H1 (cell line): ENCODE results near the gene UBALD1. TPM values are rescaled to one million over a fixed set of nuclear protein-coding genes. Genes with fewer than 3 reads are reported as not detected.

Source experiments
- CTCF ChIA-PET: fragments of 300-600 bp; sonication (Branson Sonifier 250); formaldehyde crosslinking; loops from one replicate; lab custom pipeline; 2021; ENCODE audit not compliant: partially characterized antibody; lab: Charles Lee
- POLR2A ChIA-PET: fragments of 300-600 bp; sonication (Branson Sonifier 250); formaldehyde crosslinking; loops from one replicate; lab custom pipeline; 2021; ENCODE audit warnings: inconsistent platforms; ENCODE audit not compliant: partially characterized antibody; lab: Charles Lee
- DNase-seq, 2 experiments: peaks; one replicate each; pipeline versions ENCODE4 v3.0.0 to v3.0.0-alpha.2; 2010 to 2022; ENCODE audit warnings: low spot score in 2 of 2, low read depth in 1 of 2, mixed read lengths in 1 of 2
- FAIRE-seq: peaks from 2 replicates; lab custom pipeline; 2011; peaks lifted over from hg19 to GRCh38; lab: Jason Lieb, UNC
- H2AFZ ChIP-seq: 2 replicates; pipeline ENCODE4 v1.8.1; 2012; ENCODE audit warnings: low read length, inconsistent platforms
- H2AK5ac ChIP-seq: 2 replicates; pipeline ENCODE4 v1.6.1; 2013; ENCODE audit warnings: low read depth, low read length
- H2BK120ac ChIP-seq: replicated peaks from 2 replicates; pipeline ENCODE3; 2013; ENCODE audit warnings: low read depth, low read length, inconsistent platforms
- H2BK12ac ChIP-seq: 2 replicates; pipeline ENCODE4 v1.6.1; 2013; ENCODE audit warnings: low read depth, low read length
- H2BK15ac ChIP-seq: 2 replicates; pipeline ENCODE4 v1.6.1; 2013; ENCODE audit warnings: low read length
- H2BK20ac ChIP-seq: 2 replicates; pipeline ENCODE4 v1.6.1; 2013; ENCODE audit warnings: low read length
- H2BK5ac ChIP-seq: 2 replicates; pipeline ENCODE4 v1.6.1; 2013; ENCODE audit warnings: low read depth, low read length
- H3K14ac ChIP-seq: 2 replicates; pipeline ENCODE4 v1.6.1; 2013; ENCODE audit warnings: inconsistent platforms; ENCODE audit not compliant: insufficient read length
- H3K18ac ChIP-seq: 2 replicates; pipeline ENCODE4 v1.6.1; 2013; ENCODE audit warnings: low read length; ENCODE audit errors: extremely low read depth
- H3K23ac ChIP-seq: 2 replicates; pipeline ENCODE4 v1.6.1; 2013; ENCODE audit warnings: inconsistent platforms; ENCODE audit not compliant: insufficient read length
- H3K23me2 ChIP-seq: 2 replicates; pipeline ENCODE4 v1.6.1; 2013; ENCODE audit warnings: low read depth, low read length
- H3K27ac ChIP-seq: 2 replicates; pipeline ENCODE4 v1.6.1; 2011; ENCODE audit warnings: low read depth, low read length, inconsistent platforms
- H3K27me3 ChIP-seq, 4 experiments: replicated peaks in 1 of 4; 1 replicate in 1 of 4; 2 replicates in 3 of 4; pipeline versions ENCODE4 v1.6.1 to v1.8.1; 2011 to 2013; ENCODE audit warnings: low read length in 3 of 4, mild to moderate bottlenecking in 3 of 4, inconsistent platforms in 2 of 4, mixed read lengths in 2 of 4, moderate library complexity in 1 of 4; ENCODE audit not compliant: control insufficient read depth in 3 of 4, insufficient read depth in 3 of 4; ENCODE audit errors: extremely low read depth in 1 of 4
- H3K36me3 ChIP-seq, 4 experiments: 2 replicates each; pipeline versions ENCODE4 v1.6.1 to v1.8.1; 2011 to 2013; ENCODE audit warnings: mild to moderate bottlenecking in 4 of 4, low read length in 3 of 4, moderate library complexity in 2 of 4, control low read depth in 1 of 4, inconsistent platforms in 1 of 4; ENCODE audit not compliant: insufficient read depth in 4 of 4, control insufficient read depth in 2 of 4
- H3K4ac ChIP-seq: replicated peaks from 2 replicates; pipeline ENCODE3; 2013; ENCODE audit warnings: low read length, low read depth, mixed read lengths, inconsistent platforms; ENCODE audit not compliant: insufficient read length
- H3K4me1 ChIP-seq, 4 experiments: replicated peaks in 1 of 4; 1 replicate in 1 of 4; 2 replicates in 3 of 4; pipeline versions ENCODE4 v1.6.1 to v1.8.1; 2011 to 2013; ENCODE audit warnings: low read length in 3 of 4, inconsistent platforms in 2 of 4, mixed read lengths in 1 of 4; ENCODE audit not compliant: insufficient read depth in 4 of 4, control insufficient read depth in 3 of 4
- H3K4me2 ChIP-seq, 2 experiments: 2 replicates each; pipeline versions ENCODE4 v1.6.1 to v1.8.1; 2011 to 2013; ENCODE audit warnings: low read depth in 2 of 2, low read length in 2 of 2, control low read depth in 1 of 2, inconsistent platforms in 1 of 2, mild to moderate bottlenecking in 1 of 2; ENCODE audit not compliant: insufficient read depth in 1 of 2
- H3K4me3 ChIP-seq, 4 experiments: fragments of 200-600, 300-600 bp in 1 of 4; sonication (generic), shearing (Covaris generic), sonication (Bioruptor Twin) in 1 of 4; 2 replicates each; pipeline versions ENCODE4 v1.5.1 to v1.8.1; 2011 to 2016; ENCODE audit warnings: low read length in 4 of 4, low read depth in 3 of 4, control low read depth in 2 of 4, inconsistent platforms in 2 of 4, mild to moderate bottlenecking in 2 of 4, mixed read lengths in 1 of 4, moderate library complexity in 1 of 4; ENCODE audit not compliant: insufficient read depth in 2 of 4; ENCODE audit errors: extremely low read depth in 1 of 4
- H3K56ac ChIP-seq: replicated peaks from 2 replicates; pipeline ENCODE3; 2013; ENCODE audit warnings: low read depth, mild to moderate bottlenecking, mixed read lengths, low read length, inconsistent platforms; ENCODE audit not compliant: insufficient read length
- H3K79me1 ChIP-seq: 2 replicates; pipeline ENCODE4 v1.6.1; 2013; ENCODE audit warnings: low read depth, low read length, control low read depth
- H3K79me2 ChIP-seq, 2 experiments: 2 replicates each; pipeline versions ENCODE4 v1.6.1 to v1.8.1; 2012 to 2013; ENCODE audit warnings: low read length in 2 of 2, mild to moderate bottlenecking in 2 of 2, inconsistent platforms in 1 of 2; ENCODE audit not compliant: insufficient read depth in 2 of 2, control insufficient read depth in 1 of 2
- H3K9ac ChIP-seq, 4 experiments: replicated peaks in 1 of 4; 1 replicate in 1 of 4; 2 replicates in 3 of 4; pipeline versions ENCODE4 v1.6.1 to v1.8.1; 2011 to 2013; ENCODE audit warnings: low read depth in 3 of 4, low read length in 3 of 4, control low read depth in 2 of 4, mild to moderate bottlenecking in 2 of 4, moderate library complexity in 2 of 4, inconsistent platforms in 1 of 4; ENCODE audit errors: extremely low read depth in 1 of 4
- H3K9me3 ChIP-seq, 2 experiments: 2 replicates each; pipeline versions ENCODE4 v1.6.1 to v1.8.1; 2012 to 2013; ENCODE audit warnings: mild to moderate bottlenecking in 2 of 2, moderate library complexity in 2 of 2, control low read depth in 1 of 2, inconsistent platforms in 1 of 2, low read depth in 1 of 2, low read length in 1 of 2, mixed read lengths in 1 of 2; ENCODE audit not compliant: insufficient read depth in 2 of 2
- H4K20me1 ChIP-seq, 2 experiments: replicated peaks in 1 of 2; 2 replicates each; pipeline versions ENCODE3 to v1.8.1; 2011 to 2013; ENCODE audit warnings: inconsistent platforms in 2 of 2, low read length in 2 of 2, mild to moderate bottlenecking in 1 of 2; ENCODE audit not compliant: insufficient read depth in 2 of 2, control insufficient read depth in 1 of 2
- H4K5ac ChIP-seq: 2 replicates; pipeline ENCODE4 v1.6.1; 2013; ENCODE audit warnings: low read length, low read depth, mixed read lengths, inconsistent platforms; ENCODE audit not compliant: insufficient read length
- H4K8ac ChIP-seq: 2 replicates; pipeline ENCODE4 v1.8.0; 2013; ENCODE audit warnings: mild to moderate bottlenecking, moderate library complexity, low read length, inconsistent platforms; ENCODE audit not compliant: insufficient read depth; ENCODE audit errors: extremely low read depth
- H4K91ac ChIP-seq: replicated peaks from 2 replicates; pipeline ENCODE3; 2013; ENCODE audit warnings: low read length, mixed read lengths, inconsistent platforms; ENCODE audit not compliant: insufficient read length
- CBX8 ChIP-seq: fragments of 300-800, 300-1000 bp; sonication (generic); IDR thresholded peaks from 2 replicates; pipeline ENCODE4 v1.7.1; 2016; ENCODE audit warnings: low read depth, low read length, borderline replicate concordance
- CEBPB ChIP-seq: IDR thresholded peaks from 2 replicates; pipeline ENCODE4 v1.6.1; 2012; ENCODE audit warnings: low read depth, low read length
- CTBP2 ChIP-seq: IDR thresholded peaks from 2 replicates; pipeline ENCODE4 v1.7.0; 2011; ENCODE audit warnings: borderline replicate concordance, mild to moderate bottlenecking, moderate library complexity, mixed read lengths, low read length; ENCODE audit not compliant: insufficient read depth, insufficient read length
- JUN ChIP-seq: IDR thresholded peaks from 2 replicates; pipeline ENCODE4 v1.6.1; 2011; ENCODE audit warnings: low read depth, mild to moderate bottlenecking, improper control_type of control experiment, low read length
- RFX5 ChIP-seq: IDR thresholded peaks from 2 replicates; pipeline ENCODE4 v1.6.1; 2011; ENCODE audit warnings: low read depth, low read length, improper control_type of control experiment, borderline replicate concordance
- WGBS, 2 experiments: shearing (Covaris generic) in 1 of 2; methylation state at CpG; one replicate each; pipeline versions ENCODE4 v1.1.6 to v1.1.7; 2013 to 2015; ENCODE audit warnings: low lambda C conversion rate in 2 of 2, mixed read lengths in 2 of 2, inconsistent platforms in 1 of 2, low coverage in 1 of 2, missing lambda C conversion rate in 1 of 2; ENCODE audit not compliant: insufficient replicate concordance in 2 of 2, insufficient coverage in 1 of 2, insufficient read length in 1 of 2; ENCODE audit errors: extremely low coverage in 1 of 2, missing lambda C conversion rate in 1 of 2; 5-methylcytosine and 5-hydroxymethylcytosine counted together
- polyA plus RNA-seq, 7 experiments: library from polyadenylated mRNA; depleted of rRNA in 3 of 7; stranded (reverse) in 5 of 7; unstranded in 2 of 7; fragments of >200 nt in 5 of 7; fragments of 200-250 nt in 2 of 7; gene quantifications; 1 replicate in 5 of 7; 2 replicates in 1 of 7; 4 replicates in 1 of 7; pipeline versions ENCODE4 v1.2.1 to v1.2.3, GENCODE V29; 2011 to 2013; ENCODE audit warnings: missing spikeins in 2 of 7, mixed read lengths in 2 of 7
- total RNA-seq: library from RNA; stranded (reverse); fragmentation: NEBNext Ultra II Directional; extraction: Animal tissue kit (Norgen Biotek cat#: 25700); gene quantifications from 2 replicates; pipeline ENCODE4 v1.2.1, GENCODE V29; 2021
- TF ChIP-seq, protein P1 (sequence below): IDR thresholded peaks from 2 replicates; pipeline ENCODE4 v1.6.1; 2012; ENCODE audit warnings: inconsistent platforms

The UBALD1 gene
- total and polyA plus RNA-seq, 2 of the 8 experiments (the other 6 are each of a cell fraction or from before 2014, with no cell fraction given) = 28.6 to 62.0 TPM

DNA sequence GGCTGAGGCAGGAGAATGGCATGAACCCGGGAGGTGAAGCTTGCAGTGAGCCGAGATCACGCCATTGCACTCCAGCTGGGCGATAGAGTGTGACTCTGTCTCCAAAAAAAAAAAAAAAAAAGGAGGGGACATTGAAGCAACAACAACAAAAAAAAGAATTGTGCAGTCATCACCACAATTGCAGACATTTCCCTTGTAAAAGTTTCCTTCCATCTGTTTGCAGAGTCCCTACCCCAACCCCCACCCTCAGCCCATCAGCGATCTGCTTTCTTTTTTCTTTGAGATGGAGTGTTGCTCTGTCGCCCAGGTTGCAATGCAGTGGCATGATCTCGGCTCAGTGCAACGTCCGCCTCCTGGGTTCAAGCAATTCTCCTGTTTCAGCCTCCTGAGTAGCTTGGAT is 13.6 kb upstream of the UBALD1 start:
- Histone ChIP-seq H4K91ac (no peak overlapping the region), H3K4me2 (no peak overlapping the region), H3K36me3 (no peaks in the 10 kb centered on the region), H2BK120ac (no peak overlapping the region), H3K4ac (no peak overlapping the region), H3K9ac (no peak overlapping the region), H2AK5ac (no peak overlapping the region), H3K27ac (no peak overlapping the region), H3K18ac (no peak overlapping the region), H3K79me1 (peaks cover 20% of the 10 kb centered on the region), H2BK15ac (no peak overlapping the region), H4K8ac (no peak overlapping the region), H3K56ac (no peak overlapping the region), H3K79me2 (peaks cover 13 to 66% of the 10 kb centered on the region in 2 experiments), H2BK12ac (no peak overlapping the region), H2BK20ac (no peak overlapping the region)
- no peak for DNase-seq
- WGBS, 2 experiments = 93% methylated on average over 9 of the region's 9 CpGs; no CpG with 5 or more reads in 1 of the 2 experiments
- CTCF ChIA-PET = interaction anchor here (0.6 kb wide), 2 partner anchors 51 to 140 kb away, joined by 3 to 4 read pairs; no protein-coding TSS in a partner anchor
- TF ChIP-seq JUN (no peak), RFX5 (no peak), CBX8 (no peak), CEBPB (no peak), CTBP2 (no peak)
- TF ChIP-seq, protein P1, sequence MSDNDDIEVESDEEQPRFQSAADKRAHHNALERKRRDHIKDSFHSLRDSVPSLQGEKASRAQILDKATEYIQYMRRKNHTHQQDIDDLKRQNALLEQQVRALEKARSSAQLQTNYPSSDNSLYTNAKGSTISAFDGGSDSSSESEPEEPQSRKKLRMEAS = no peak
- TF ChIP-seq, all 59 proteins: peak for 0
- no peak overlapping the region for H2AFZ ChIP-seq
- H3K27me3 ChIP-seq = no peaks in the 10 kb centered on the region
- no peak overlapping the region for H3K14ac ChIP-seq
- H4K5ac ChIP-seq = no peak overlapping the region
- peaks cover 0 to 8% of the 10 kb centered on the region in 2 experiments for H4K20me1 ChIP-seq
- no peaks in the 10 kb centered on the region for H3K9me3 ChIP-seq
- POLR2A ChIA-PET = interaction anchor here (1.1 to 2.9 kb wide), 2 partner anchors 12 to 15 kb away, joined by 4 to 11 read pairs; no protein-coding TSS in a partner anchor
- no peak for FAIRE-seq
- H3K4me3 ChIP-seq = no peak overlapping the region
- H2BK5ac ChIP-seq = no peak overlapping the region
- H3K4me1 ChIP-seq = peaks cover 0 to 7% (median 6%) of the 10 kb centered on the region in 4 experiments; a peak in 6 of 7 replicates
- H3K23ac ChIP-seq = no peak overlapping the region
- H3K23me2 ChIP-seq = peaks cover 2% of the 10 kb centered on the region; the same call in 1 of the 2 replicates
